Gastrocnemius medialis (tissue), 4 donors: Measurements from ENCODE around the gene AUNIP.

Source experiments
- CTCF ChIP-seq, 5 experiments: fragments of 450-650 bp in 3 of 5; fragments of 200-600 bp in 2 of 5; sonication (generic) in 2 of 5; IDR thresholded peaks in 4 of 5; conservative IDR thresholded peaks in 1 of 5; 1 replicate in 4 of 5; 2 replicates in 1 of 5; pipeline ENCODE4 v1.5.1; 2016 to 2019; ENCODE audit warnings: antibody characterized with exemption in 5 of 5, mild to moderate bottlenecking in 3 of 5, moderate library complexity in 3 of 5
- POLR2A ChIP-seq, 2 donors: fragments of 450-650 bp; IDR thresholded peaks; one replicate each; pipeline ENCODE4 v1.6.1; 2017; ENCODE audit warnings: antibody characterized with exemption in 2 of 2, mild to moderate bottlenecking in 2 of 2, moderate library complexity in 2 of 2

DNA sequence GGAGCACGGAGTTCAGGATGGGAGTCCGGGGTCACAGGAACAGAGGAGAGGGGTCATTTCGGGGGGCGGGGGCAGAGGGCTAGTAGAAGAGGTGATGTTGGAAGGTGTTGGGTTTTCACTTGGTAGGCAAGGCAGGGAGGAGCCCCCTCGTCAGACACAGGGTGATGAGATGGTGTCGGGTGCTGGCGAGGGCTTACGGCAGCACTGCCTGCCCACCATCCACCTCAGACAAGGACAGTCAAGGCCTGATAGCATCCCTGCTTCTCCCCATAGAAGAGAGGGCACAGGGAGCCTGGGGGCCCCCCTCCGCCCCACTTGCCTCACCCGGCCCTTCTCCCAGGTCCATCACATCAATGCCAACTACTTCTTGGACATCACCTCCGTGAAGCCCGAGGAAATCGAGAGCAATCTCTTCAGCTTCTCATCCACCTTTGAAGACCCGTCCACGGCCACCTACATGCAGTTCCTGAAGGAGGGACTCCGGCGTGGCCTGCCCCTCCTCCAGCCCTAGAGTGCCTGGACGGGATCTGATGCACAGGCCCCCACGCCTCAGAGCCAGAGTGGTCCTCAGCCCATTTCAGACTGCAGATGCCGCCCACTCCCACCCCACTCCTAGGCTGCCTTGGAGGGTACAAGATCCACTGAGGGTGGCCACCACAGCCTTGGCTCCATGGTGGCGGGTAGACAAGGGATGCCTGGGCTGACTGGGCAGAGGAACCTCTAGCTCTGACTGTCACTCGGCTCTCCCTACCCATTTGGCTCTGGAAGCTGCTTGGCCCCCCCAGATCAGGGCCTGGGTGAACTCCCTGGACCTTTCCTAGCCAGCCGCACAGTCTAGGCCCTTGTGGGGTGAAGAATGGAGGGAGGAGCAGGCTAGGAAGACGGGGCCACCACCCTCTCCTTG lies 43.8 kb downstream of the AUNIP start:
- no peak for TF ChIP-seq CTCF (IDR thresholded peaks at IDR 0.05 in 4 of 5, conservative IDR thresholded peaks at IDR 0.05 in 1 of 5)
- no peak for TF ChIP-seq POLR2A (IDR thresholded peaks at IDR 0.05)
